ENCODE data around the gene HIC2. TPM values are rescaled to one million over a fixed set of nuclear protein-coding genes. Genes with fewer than 3 reads are reported as not detected.
"Not testable (repeated sequence)": the region's sequence is repeated elsewhere in the genome, so short reads cannot be mapped to it uniquely, and the experiment has no call there.

The HIC2 gene
- polyA plus RNA-seq, 3 donors = 9.1 to 11.8 (median 10.3) TPM

DNA sequence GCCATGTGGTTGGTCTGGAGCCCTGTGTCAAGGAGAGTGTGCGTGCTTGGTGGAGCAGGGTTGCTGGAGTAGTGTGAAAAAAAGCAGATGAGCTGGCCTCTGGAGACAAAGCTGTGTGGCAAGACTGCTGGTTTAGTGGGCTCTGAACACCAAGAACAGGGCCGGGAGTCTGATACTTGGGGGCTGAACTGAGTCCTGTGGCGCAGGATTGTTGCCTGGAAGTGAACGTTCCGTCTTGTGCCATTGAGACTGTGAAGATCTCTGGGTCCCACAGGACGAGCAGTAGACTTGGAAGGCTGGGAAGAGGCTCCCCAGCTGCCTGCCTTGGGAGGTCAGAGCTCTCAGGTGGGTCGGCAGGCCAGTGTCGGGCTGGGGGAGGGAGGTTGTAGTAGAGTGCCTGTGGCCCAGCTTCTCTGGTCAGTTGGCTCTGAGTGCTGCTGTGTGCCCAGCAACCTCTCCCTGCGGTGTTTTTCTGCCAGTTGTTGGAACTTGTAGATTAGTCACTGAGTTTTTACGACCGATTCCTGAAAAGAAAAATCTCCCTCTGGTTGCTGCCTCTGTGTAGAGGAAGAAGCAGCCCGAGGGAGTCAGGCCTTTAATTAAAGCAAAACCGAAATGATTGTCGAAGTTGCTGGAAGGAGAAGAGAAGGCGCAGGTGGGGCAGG is 1.9 kb downstream of the HIC2 start:
- not testable (repeated sequence) for DNase-seq (ENCODE audit: extremely low read depth in 1 of 11, low read depth in 9 of 11, low spot score in 4 of 11)

DNA sequence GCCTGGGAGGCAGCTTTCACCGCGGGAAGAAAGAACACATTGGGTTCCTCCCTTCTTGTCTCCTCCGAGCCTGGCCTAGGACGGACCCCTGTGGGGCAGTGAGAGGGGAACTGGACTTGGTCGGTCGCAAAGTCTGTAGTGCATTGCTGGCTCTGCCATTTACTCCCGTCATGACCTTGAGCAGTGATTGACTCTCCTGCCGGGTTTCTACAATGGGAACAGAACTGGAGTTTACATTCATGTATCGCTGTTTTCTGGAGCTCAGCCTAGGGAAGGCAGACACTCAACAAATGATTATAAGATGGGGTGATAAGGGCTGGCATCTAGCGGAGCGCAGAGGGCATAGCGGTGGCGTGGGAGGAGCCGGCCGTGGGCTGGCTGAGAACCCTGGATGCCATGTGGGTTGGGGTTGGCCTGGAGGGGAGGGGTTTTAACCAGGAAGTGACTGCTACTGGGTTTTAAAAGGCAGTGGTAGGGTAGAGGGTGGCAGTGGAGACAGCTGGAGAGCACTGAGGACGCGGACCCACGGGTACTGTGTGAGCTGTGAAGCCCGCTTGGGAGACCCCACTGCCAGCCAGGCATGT is 3.1 kb downstream of the HIC2 start:
- not testable (repeated sequence) for DNase-seq (ENCODE audit: extremely low read depth in 1 of 11, low read depth in 9 of 11, low spot score in 4 of 11)

DNA sequence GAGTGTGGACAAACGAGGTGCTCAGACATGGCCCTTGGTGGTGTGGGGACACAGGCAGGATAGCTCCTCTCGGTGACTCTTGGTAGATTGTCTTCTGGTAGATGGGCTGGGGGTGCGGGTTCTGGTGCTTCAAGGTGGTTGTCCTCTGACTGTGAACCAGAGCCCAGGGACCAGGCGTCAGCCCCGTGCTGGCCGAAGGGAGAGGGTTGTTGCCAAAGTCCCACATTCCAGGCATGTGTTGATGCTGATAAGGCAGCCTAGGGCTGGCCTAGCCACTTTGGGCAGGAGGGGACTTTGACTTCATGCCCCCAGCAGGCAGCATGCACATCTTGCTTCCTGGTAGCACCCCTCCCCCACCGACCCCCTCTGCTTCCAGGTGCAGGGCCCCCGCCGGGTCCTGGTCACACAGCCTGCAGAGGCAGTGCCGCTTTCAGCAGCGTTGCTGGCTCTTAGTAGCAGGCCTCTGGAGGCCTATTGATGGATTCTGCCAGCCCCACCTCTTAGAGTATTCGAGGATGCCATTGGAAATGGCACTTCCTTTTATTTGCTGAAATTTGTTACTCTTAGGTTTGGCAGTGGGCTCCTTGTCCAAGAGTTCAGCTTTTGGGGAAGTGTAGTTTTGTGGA is 7.0 kb downstream of the HIC2 start:
- DNase-seq (ENCODE audit: extremely low read depth in 1 of 11, low read depth in 9 of 11, low spot score in 4 of 11) = not testable (repeated sequence)

DNA sequence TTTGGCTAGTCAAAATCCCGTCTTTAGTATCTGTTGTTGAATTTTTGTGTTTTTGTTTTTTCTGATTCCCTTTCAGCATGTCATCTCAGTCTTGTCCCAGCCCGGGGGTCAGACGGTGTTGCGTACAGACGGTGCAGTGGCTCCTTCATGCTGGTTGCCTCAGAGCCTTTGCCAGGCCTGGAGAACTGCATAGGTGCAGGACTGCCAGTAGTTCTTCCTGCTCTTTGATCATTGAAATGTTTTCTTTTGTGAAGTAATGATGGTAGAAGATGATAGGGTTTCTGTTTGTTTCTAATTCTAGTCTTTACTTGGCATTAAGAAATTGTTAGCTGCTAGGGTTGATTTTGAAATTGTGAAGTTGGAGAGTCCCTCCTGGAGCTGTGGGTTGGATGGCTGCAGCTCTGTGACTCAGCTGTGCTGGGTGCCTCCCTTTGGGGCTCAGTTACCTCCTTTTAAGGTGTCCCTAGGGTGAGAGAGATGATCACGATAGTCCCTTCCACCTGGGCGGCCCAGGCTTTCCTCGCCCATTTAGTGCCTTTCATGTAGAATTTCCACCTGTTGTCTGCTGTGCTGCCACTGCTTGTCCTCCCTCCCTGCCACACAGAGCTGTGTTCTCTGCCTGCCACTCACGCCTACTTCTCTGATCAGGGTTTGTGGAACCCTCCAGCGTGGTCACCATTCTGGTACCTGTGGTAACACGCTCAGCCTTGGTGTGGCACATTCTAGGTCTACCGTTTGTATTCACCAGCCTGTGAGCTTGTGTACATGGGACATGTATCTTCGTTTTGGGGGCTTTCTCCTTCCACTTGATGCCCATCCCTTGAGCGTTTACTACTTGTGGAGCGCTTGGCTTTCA is 17.4 kb downstream of the HIC2 start:
- not testable (repeated sequence) for DNase-seq (ENCODE audit: extremely low read depth in 1 of 11, low read depth in 9 of 11, low spot score in 4 of 11)

DNA sequence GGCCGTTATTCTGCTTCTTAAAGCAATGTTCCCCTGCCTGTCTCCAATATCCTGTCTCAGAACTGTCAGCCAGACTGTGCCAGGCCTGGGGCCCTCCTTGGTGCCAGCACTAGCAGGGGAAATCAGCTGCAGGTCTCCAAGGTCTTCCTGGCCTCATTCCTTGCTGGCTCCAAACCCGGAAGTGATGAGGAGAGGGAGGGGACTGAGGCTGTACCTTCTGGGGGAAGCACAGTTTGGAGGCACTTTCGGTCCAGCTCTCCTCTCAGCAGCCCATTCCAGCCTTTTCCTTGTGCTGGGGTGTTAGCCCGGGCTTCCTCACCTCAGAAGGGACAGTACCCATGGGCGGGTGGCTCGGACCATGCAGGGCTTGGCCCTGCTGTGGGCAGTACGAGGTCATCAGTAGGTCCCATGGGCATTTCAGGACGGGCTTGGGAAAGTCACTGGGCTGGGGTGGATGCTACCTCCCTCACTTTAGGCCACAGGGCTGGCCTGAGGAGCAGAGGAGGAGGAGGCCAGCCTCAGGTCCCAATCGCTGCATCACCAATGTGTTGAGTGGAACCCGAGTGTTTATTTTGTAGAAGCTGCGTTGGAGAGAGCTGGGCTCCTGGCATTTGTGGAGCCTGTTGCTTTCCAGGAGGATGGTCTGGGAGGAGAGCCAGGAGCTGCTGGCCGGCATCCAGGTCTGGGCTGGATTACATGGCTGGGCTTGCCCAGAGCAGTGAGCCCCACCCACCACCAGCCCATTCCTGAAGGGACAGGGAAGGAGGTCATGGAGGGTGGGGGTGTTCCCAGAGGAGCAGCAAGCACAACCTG is 19.0 kb downstream of the HIC2 start:
- not testable (repeated sequence) for DNase-seq (ENCODE audit: extremely low read depth in 1 of 11, low read depth in 9 of 11, low spot score in 4 of 11)

DNA sequence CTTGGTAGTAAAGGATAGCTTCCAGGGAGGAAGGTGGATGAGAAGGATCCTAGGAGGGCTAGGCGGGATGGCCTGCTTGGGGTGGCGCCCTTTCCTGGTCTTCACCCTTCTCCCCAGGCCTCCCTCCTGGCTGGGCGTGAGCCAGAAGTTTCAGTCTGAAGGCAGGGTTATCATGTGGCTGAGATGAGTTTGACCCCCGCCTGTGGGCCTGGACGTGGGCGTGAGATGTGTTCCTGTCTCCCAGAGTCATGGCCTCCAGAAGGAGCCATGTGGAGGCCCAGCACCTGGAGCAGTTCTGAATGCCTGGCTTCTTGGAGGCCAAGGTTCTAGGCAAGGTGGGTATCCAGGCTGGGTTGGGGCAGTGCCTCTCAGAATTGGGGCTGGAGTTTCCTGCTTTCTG is 20.8 kb downstream of the HIC2 start:
- not testable (repeated sequence) for DNase-seq (ENCODE audit: extremely low read depth in 1 of 11, low read depth in 9 of 11, low spot score in 4 of 11)

DNA sequence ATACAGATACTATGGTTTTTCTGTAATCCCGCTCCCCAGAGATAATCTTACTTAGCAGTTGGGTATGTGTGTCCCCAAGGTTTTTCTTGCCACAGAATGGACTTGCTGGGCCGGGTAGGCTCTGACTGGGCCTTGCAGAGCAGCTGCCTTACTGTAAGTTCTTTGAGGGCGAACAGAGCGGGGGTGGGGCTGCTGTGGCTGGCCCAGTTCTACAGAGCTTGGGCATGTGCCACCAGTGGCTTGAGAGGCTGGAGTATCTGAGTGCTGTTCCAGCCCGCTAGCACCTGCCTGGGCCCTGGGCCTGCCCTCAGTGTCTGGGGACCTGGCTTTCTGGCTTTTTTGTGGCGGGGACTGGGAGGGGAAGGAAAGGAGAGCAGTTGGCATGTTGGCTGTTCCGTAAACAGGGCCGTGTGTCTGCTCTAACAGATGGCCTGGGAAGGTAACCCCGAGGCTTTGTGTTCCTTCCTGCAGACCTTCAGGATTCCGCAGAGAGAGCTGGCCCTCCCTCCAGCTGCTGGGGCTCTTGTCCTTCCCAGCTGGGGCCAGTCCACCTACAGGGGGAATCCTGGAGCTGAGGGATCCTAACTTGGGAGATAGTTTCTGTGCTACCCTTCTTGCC is 23.0 kb downstream of the HIC2 start:
- not testable (repeated sequence) for DNase-seq (ENCODE audit: extremely low read depth in 1 of 11, low read depth in 9 of 11, low spot score in 4 of 11)

DNA sequence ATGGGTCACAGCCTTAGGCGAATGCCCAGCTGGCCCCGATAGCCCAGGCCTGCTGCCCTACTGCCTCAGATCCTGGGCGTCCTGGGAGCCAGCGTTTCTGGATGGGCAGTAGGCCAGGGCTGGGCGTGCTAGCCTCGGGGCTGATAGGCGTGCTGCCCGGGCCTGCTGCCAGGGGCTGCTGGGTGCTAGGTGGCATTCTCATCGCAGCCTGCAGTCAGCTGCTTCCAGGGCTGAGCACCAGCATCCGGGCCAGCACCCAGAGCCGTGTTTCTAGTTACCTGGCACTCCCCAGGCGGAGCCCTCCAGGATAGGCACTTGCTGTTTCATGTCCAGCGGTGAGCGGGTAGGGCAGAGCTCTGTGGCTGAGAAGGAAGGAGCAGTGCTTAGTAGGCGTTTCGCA is 23.5 kb downstream of the HIC2 start:
- not testable (repeated sequence) for DNase-seq (ENCODE audit: extremely low read depth in 1 of 11, low read depth in 9 of 11, low spot score in 4 of 11)

DNA sequence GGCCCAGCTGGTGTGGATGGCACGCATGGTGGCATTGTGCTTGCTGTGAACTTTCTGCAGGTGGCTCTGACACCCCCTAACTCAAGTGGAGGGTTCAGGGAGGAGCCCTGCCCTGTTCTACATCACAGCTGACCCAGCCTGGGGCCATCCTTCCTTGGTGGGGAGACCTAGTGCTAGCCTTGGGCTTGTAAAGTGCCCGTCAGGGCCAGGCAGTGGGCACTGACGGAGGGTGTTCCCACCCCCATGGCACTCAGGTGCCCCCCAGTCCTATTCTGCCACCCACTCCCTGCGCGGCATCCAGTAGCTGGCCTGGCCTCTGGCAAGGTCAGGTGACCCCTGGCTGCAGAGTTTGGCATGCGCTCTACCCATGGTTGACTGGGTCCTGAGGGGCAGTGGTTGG is 24.0 kb downstream of the HIC2 start:
- DNase-seq (ENCODE audit: extremely low read depth in 1 of 11, low read depth in 9 of 11, low spot score in 4 of 11) = not testable (repeated sequence)

DNA sequence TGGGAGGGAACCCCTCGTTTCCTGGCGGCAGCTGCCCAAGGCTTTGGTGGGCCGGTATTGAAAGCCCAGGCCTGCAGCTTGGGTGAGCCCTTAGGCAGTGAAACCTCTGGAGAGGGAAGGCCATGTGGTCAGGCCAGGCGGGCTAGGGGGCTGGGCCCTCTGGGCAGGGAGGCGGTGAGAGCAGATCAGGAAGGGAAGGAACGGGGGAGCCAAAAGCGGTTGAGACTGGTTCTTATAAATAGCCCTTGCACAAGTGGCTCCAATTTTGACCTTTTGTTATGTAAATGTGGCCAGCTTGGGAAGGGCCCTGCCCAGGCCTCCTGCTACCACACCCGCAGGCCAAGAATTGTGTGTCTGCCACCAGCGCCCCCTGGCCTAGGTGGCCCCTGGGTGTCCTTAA is 25.0 kb downstream of the HIC2 start:
- not testable (repeated sequence) for DNase-seq (ENCODE audit: extremely low read depth in 1 of 11, low read depth in 9 of 11, low spot score in 4 of 11)

DNA sequence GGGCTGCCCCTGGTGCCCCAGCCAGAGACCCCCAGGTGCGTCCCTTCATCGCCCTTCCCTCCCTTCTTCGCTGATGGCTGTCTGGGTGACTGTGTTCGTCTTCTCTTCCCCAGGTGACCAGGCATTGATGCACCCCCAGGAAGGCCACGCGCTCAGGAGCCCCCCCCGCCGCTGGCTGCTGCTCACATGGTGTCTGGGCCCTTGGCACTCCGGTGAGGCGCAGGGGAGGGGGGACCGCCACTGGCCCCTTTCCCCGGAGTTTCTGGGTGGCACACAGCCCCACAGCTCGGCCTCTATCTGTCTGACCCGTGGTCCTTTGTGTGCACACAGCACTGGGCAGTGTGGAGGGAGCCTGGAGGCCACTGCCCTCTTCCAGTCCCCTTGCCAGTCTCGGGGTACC is 25.5 kb downstream of the HIC2 start:
- DNase-seq (ENCODE audit: extremely low read depth in 1 of 11, low read depth in 9 of 11, low spot score in 4 of 11) = not testable (repeated sequence)

DNA sequence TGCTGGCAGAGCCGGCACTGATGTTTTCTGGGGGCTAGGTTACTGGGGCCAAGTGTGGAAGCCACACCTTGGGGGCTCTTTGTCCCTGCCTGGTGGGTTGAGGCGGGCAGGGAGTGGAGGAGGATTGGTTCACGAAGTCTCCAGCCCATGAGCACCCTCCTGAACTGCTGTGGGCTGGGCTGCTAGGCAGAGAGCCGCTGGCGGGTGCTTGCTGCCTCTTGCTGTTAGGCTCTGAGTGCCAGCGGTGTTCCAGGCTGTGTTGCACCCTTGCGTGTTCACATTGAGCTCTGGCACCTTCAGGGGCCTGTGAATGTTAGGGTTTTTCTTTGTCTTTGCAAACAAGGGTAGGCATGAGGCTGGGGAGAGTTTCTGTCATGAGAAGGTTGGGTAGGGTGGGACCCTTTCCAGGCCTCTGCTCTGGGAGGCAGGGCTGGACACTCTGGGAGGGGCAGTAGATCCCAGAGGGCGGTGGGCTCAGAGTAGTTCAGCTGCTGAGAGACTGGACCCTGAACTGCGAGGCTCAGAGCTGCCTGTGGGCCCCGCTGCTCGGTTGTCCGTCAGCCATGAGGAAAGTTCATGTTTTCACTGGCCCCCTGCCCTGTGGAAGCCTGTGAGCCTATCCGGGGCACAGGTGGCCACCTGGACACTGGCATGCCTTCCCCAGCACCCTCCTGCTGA is 26.0 kb downstream of the HIC2 start:
- no peak for DNase-seq (ENCODE audit: extremely low read depth in 1 of 11, low read depth in 9 of 11, low spot score in 4 of 11)

DNA sequence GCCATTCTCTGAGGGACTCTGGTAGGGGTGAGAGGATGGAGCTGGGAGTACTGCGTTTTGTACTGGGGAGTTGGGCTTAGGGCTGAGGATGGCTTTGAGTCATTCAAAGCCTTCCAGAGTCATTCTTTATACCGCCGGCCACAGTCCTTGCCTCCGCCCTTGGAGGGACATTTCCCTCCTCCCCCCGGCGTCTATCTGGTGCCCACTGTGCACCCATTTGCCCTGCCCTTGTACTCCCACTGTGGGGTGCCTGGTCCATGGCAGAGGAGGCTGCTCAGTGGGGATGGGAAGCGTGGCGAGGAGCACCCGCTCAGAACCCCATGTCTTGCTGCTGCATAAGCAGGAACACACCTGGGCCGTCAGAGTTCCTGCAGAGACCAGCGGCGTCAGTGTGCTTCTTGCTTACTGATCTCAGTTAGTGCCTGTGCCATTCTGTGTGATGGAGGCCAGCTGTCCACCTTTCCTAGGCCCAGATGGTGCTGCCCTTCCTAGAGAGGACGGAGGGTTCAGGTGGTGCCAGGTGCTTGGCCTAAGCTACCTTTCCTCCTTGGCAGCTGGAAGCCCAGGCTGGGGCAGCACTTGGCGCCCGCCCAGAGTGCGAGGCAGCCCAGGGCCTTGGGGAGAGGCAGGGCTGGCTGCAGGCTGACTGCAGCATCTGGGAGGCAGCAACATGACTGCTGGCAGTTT is 26.7 kb downstream of the HIC2 start:
- no peak for DNase-seq (ENCODE audit: extremely low read depth in 1 of 11, low read depth in 9 of 11, low spot score in 4 of 11)

DNA sequence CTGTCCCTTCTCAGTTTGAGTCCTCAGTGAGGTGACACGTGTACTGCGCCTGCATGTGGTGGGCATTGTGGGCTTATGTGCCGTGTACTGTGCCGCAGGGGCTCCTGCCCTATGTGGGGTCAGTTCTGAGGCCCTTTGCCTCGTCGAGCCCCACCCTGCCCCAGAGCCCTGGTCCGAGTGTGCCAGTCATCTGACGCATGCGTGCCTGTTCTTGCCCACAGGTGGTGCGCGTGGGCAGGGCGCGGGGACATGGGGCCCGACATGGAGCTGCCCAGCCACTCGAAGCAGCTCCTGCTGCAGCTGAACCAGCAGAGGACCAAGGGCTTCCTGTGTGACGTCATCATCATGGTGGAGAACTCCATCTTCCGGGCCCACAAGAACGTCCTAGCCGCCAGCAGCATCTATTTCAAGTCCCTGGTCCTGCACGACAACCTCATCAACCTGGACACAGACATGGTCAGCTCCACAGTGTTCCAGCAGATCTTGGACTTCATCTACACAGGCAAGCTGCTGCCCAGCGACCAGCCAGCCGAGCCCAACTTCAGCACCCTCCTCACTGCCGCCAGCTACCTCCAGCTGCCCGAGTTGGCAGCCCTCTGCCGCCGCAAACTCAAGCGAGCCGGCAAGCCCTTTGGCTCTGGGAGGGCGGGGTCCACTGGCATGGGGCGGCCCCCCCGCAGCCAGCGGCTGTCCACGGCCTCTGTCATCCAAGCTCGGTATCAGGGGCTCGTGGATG is 27.7 kb downstream of the HIC2 start:
- DNase-seq (ENCODE audit: extremely low read depth in 1 of 11, low read depth in 9 of 11, low spot score in 4 of 11) = no peak

DNA sequence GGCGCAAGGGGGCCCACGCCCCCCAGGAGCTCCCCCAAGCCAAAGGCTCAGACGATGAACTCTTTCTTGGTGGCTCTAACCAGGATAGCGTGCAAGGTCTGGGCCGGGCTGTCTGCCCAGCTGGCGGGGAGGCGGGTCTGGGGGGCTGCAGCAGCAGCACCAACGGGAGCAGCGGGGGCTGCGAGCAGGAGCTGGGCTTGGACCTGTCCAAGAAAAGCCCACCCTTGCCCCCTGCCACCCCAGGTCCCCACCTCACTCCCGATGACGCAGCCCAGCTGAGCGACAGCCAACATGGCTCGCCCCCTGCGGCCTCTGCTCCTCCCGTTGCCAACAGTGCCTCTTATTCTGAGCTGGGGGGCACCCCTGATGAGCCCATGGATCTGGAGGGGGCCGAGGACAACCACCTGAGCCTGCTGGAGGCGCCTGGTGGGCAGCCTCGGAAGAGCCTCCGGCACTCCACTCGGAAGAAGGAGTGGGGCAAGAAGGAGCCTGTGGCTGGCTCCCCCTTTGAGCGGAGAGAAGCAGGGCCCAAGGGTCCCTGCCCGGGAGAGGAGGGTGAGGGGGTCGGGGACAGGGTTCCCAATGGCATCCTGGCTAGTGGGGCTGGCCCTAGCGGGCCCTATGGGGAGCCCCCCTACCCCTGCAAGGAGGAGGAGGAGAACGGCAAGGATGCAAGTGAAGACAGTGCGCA is 28.4 kb downstream of the HIC2 start:
- DNase-seq (ENCODE audit: extremely low read depth in 1 of 11, low read depth in 9 of 11, low spot score in 4 of 11) = no peak

DNA sequence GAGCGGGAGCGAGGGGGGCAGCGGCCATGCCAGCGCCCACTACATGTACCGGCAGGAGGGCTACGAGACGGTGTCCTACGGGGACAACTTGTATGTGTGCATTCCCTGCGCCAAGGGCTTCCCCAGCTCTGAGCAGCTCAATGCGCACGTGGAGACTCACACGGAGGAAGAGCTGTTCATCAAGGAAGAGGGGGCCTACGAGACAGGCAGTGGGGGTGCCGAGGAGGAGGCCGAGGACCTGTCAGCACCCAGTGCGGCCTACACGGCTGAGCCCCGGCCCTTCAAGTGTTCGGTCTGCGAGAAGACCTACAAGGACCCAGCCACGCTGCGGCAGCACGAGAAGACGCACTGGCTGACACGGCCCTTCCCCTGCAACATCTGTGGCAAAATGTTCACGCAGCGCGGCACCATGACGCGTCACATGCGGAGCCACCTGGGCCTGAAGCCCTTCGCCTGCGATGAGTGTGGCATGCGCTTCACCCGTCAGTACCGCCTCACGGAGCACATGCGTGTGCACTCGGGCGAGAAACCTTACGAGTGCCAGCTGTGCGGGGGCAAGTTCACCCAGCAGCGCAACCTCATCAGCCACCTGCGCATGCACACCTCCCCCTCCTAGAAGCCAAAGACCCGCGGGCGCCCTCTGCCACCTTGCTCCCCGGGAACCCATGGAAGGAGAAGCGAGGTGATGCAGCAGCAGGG is 29.1 kb downstream of the HIC2 start:
- DNase-seq (ENCODE audit: extremely low read depth in 1 of 11, low read depth in 9 of 11, low spot score in 4 of 11) = no peak

Data from renal cortex interstitium (tissue), 11 donors.